Measurements from ENCODE around the gene HOXA5.
A peak's percentile ranks its signal among the peaks of the same experiment; 100 is the strongest.

The HOXA5 gene

DNA sequence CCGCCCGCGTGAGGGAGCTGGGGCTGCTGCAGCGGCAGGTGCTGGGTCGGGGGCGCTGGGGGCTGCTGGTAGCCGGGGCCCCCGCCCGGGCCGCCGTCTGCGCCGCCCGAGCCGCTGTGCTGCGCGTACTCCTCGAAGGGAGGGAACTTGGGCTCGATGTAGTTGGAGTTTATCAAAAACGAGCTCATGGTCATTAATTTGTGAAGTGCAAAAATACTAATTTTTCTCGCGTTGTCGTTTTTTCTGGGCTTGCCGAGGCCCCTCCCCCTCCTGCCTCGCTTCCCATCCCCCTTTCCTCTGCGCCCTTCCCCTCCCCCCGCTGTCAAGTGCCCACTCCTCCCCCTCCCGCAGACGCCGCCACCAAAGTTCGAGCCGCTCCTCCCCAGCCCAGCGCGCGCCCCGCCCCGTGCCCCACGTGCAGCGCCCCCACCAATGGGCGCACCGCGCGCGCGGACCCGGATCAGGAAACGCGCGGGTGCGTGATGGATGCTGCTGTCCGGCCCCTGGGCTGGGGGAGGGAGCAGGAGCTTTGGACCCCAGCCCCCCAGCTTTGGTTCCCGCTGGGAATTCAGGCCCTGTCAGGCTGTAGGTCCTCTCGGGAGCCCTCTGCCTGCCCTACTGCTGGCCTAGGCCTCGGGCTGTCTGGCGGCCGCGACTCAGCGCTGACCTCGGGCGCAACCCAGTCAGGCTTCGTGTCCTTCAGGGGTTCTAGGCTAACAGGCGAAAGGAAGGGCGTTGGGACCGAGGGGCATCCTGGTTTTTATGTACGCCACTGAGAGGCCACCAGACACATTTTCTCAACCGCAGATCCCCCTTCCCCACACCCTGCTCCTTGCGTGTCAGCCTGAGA, 12.7 kb downstream of the HOXA5 start, which contains the start of gene HOXA4:
TSS of gene HOXA4 (minus strand) at position 218 of the 850 bp plus-strand sequence. CDS start at position 194, 24 bp downstream.
- TF ChIP-seq, protein P1, sequence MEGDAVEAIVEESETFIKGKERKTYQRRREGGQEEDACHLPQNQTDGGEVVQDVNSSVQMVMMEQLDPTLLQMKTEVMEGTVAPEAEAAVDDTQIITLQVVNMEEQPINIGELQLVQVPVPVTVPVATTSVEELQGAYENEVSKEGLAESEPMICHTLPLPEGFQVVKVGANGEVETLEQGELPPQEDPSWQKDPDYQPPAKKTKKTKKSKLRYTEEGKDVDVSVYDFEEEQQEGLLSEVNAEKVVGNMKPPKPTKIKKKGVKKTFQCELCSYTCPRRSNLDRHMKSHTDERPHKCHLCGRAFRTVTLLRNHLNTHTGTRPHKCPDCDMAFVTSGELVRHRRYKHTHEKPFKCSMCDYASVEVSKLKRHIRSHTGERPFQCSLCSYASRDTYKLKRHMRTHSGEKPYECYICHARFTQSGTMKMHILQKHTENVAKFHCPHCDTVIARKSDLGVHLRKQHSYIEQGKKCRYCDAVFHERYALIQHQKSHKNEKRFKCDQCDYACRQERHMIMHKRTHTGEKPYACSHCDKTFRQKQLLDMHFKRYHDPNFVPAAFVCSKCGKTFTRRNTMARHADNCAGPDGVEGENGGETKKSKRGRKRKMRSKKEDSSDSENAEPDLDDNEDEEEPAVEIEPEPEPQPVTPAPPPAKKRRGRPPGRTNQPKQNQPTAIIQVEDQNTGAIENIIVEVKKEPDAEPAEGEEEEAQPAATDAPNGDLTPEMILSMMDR (IDR thresholded peaks at IDR 0.05; ENCODE audit: low read depth, low read length): no peak
- H3K4me3 ChIP-seq (ENCODE audit: low read depth, low read length): peak within 1 kb of the TSS; percentile 63

DNA sequence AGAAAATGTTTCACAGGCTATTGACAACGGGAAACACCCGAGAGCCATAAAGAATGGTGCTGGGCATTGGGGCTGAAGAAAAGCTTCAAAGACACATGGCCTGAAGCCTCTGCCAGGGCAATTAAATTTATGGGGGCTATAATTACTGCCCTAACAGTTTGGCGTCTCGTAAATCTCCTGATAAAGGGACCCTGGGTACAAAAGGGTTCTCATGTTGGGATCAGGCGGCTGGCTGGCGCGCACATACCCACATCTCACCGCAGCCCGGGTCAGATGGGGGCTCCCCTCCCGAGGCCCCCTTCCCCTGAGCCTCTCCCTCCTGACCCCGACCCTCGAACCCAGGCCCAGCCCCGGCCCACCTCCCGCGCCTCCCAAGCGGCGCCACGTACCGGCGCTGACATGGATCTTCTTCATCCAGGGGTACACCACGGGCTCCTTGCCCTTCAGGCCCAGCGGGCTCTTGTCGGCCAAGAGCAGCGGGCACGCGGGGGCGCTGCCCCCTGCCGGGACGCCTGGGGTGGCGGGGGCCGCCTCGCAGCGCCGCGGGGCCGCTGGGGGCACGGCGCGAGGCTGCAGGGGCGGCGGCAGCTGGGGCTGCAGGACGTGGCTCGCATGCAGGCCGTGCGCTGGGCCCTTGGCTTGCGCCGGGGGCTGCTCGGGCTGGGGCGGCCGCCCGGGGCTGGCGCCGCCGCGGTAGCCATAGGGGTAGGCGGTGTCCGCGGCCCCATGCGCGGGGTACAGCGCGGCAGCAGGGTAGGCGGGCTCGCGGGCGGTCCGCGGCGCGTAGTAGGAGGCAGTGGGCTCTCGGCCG, 13.5 kb downstream of the HOXA5 start:
- TF ChIP-seq, protein P1 (IDR thresholded peaks at IDR 0.05; ENCODE audit: low read depth, low read length): no peak

DNA sequence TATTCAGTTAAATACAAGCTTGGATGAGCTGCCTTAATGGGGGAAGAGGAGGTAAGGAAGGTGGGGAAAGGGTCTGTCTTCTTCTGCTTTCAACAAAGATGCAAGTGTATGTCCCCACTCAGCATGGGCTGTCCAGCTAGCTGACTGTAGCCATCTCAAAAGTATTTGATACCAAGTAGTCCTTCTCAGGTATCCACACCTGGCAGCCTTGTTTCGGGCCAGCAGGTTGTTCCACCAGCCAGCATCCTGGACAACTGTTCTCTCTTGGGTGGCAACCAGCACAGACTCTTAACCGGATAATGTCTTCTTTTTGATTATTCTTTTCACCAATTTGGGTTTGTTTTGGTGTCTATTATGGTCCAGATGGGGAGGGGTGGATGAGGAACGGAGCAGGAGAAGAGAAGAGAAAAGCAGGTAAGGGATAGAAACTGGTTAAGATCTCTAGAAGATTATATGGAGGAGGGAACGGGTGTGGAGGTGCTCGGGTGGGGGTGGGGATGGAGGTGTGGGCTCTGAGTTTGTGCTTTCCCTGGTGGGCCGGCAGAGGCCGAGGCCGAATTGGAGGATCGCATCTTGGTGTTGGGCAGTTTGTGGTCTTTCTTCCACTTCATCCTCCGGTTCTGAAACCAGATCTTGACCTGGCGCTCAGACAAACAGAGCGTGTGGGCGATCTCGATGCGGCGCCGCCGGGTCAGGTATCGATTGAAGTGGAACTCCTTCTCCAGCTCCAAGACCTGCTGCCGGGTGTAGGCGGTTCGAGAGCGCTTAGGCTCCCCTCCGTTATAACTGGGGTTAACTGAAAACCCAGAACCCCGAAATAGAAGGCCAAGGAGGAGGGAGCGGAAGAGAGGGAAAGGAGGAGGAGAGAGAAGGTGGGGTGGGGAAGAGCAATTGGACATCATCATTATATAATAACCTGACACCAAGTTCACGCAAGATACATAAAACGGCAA, 14.4 kb downstream of the HOXA5 start:
- TF ChIP-seq, protein P1 (IDR thresholded peaks at IDR 0.05; ENCODE audit: low read depth, low read length): no peak
- H3K4me3 ChIP-seq (ENCODE audit: low read depth, low read length): peak overlapping the region; percentile 63

More for the DNA sequence above, 13.5 kb downstream of the HOXA5 start:
- peak overlapping the region; percentile 63 for H3K4me3 ChIP-seq (ENCODE audit: low read depth, low read length)

DNA sequence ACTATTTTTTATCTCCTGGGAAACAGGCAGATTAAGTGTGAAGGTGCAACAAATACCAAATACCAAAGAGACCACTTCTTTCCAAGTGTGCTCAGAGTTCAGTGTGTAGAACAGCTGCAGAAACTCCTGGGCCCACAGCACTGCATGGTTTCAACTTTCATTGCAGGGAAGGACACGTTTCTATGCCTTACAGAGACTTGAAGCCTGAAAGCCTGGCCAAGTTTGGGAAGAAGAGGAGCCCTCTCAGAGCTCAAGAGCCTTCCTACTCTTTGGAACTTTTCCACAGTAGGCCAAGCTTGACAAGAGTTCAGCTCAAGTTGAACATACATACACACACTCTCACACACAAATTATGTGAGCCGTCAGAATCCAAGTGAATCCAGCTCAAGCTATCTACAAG, 15.4 kb downstream of the HOXA5 start:
- TF ChIP-seq, protein P1 (IDR thresholded peaks at IDR 0.05; ENCODE audit: low read depth, low read length): no peak
- H3K4me3 ChIP-seq (ENCODE audit: low read depth, low read length): no peak overlapping the region

DNA sequence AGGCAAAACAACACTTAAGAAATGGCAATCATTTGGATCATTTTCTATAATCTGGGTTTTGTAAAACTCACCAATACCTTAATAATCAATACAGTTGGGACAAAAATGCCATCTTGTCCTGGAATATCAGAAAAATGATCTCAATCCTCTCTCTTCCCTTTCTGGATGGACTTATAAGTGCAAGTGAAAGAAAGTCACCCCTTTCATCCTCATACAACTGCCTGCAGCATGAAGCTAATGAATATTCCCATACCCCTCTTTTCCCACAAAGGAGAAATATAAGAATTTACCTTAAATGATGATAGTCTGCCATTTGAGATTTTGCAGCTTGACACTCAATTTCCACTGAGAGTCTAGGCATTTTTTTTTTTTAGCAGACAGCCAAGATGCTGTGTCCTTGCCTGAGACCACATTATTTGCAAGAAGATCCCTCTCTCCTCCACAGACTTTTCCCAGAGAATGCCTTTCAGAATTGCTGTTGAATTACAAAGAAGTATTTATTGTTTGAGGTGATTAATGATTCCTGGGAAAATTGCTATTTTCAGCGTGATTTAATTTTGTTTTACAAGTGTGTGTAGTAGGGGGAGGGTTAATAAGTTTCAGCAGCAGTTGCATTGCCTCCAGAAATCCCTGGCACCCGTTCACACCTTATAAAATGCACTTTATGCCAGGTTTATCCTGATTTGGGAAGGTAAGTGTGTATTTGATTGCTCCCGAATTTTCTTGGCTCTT, 16.7 kb downstream of the HOXA5 start:
- TF ChIP-seq, protein P1 (IDR thresholded peaks at IDR 0.05; ENCODE audit: low read depth, low read length): no peak
- no peak overlapping the region for H3K4me3 ChIP-seq (ENCODE audit: low read depth, low read length)

DNA sequence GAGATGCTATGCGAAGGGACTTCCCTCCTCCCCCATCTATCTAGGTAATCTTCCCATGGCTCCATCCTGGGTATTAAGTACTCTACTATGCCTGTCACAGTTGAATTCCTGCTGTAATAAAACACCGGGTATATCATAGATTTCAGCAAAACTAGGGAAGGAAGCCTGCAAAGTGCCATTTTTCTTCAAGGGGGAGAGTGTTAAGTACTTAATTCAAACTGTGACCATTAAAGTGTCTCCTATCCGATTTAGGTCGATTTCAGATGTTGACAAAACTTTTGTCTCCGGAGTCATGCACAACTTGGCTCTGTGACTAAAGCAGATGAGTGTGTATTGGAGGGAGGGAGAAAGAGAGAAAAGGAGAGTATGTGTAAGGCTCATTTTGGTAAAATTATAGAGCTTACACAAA, 17.5 kb downstream of the HOXA5 start:
- TF ChIP-seq, protein P1 (IDR thresholded peaks at IDR 0.05; ENCODE audit: low read depth, low read length): no peak
- H3K4me3 ChIP-seq (ENCODE audit: low read depth, low read length): no peak overlapping the region

Data from WI38 (cell line).